Measurements from ENCODE around the gene ADCY7.

- TF ChIP-seq CTCF (conservative IDR thresholded peaks at IDR 0.05; ENCODE audit: low read depth, low read length) (no peak), EZH2 (IDR thresholded peaks at IDR 0.05; ENCODE audit: borderline replicate concordance, low read depth, low read length, poor library complexity, severe bottlenecking) (no peak)
Observed at GRCh38 chr16:50251375-50252081, 14.8 kb upstream of the ADCY7 start.
